Fibroblast of the aortic adventitia (primary cell): ENCODE results near the gene GIMAP7. TPM values are rescaled to one million over a fixed set of nuclear protein-coding genes. Genes with fewer than 3 reads are reported as not detected.

ENCODE experiments used
- DNase-seq: peaks from one replicate; pipeline ENCODE4 v3.0.0-alpha.2; 2010; ENCODE audit warnings: low read depth
- H3K4me3 ChIP-seq: 2 replicates; pipeline ENCODE4 v1.5.1; 2011; ENCODE audit warnings: low read depth, mild to moderate bottlenecking, control low read depth, low read length, moderate library complexity
- total RNA-seq: library from RNA; depleted of rRNA; stranded (reverse); fragments of >200 nt; gene quantifications from 2 replicates; pipeline ENCODE4 v1.2.3, GENCODE V29; 2012; ENCODE audit warnings: low replicate concordance
- TF ChIP-seq, protein P1 (sequence below): IDR thresholded peaks from 2 replicates; pipeline ENCODE4 v1.5.1; 2011; ENCODE audit warnings: mild to moderate bottlenecking, low read length, control low read depth, inconsistent platforms; ENCODE audit not compliant: insufficient read depth

GIMAP7 gene
- total RNA-seq, 1 donor = not detected

DNA sequence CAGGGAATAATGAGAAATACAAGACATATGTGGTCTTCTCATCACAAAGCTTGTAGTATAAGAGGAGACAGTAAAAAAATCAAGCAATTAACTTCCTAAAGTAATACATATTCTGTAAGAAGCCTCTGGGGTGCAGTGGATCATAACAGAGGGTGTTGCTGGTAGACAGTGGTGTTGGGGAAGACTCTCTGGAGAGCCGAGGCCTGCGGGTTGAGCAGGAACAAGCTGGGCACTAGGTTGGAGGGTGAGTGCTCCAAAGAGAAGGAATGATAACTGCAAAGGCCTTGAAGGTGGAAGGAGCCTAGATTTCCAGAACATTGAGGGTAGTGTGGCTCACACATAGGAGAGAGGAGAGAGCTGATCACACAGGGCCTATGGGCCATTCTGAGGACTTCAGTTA is 54.0 kb downstream of the GIMAP7 start:
- TF ChIP-seq, protein P1, sequence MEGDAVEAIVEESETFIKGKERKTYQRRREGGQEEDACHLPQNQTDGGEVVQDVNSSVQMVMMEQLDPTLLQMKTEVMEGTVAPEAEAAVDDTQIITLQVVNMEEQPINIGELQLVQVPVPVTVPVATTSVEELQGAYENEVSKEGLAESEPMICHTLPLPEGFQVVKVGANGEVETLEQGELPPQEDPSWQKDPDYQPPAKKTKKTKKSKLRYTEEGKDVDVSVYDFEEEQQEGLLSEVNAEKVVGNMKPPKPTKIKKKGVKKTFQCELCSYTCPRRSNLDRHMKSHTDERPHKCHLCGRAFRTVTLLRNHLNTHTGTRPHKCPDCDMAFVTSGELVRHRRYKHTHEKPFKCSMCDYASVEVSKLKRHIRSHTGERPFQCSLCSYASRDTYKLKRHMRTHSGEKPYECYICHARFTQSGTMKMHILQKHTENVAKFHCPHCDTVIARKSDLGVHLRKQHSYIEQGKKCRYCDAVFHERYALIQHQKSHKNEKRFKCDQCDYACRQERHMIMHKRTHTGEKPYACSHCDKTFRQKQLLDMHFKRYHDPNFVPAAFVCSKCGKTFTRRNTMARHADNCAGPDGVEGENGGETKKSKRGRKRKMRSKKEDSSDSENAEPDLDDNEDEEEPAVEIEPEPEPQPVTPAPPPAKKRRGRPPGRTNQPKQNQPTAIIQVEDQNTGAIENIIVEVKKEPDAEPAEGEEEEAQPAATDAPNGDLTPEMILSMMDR = no peak
- H3K4me3 ChIP-seq = no peak overlapping the region
- DNase-seq = no peak

DNA sequence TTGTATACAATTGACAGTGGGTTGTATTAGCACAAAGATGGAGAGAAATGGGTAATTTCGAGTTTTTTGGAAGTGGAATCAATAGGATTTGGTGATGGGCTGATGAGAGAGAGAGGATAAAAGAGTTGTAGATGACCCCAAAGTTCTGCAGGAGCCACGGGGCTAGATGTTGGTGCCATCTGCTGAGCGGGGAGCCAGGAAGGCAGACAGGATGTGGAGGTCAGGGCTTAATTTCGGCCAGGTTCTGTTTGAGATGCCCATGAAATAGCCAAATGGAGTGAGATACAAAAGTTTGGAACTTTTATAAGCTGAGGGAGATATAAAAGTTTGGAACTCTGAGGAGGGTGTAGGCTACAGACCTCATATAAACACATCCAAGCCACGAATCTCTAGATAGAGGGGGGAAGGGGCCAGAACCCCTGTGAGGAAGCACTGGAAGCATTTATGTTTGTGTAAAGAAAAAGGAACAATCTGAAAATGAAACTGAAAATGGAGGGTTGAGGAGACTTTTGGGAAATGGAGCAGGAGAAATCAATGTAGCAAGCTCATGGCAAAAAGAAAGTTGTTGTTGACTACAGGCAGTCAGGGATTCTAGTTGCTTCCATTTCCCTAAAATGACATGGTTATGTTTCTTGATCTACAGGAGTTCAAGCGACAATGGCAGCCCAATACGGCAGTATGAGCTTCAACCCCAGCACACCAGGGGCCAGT is 54.7 kb downstream of the GIMAP7 start:
- no peak for DNase-seq
- TF ChIP-seq, protein P1 = no peak
- H3K4me3 ChIP-seq = no peak overlapping the region

Other genes starting within 250 kb of the GIMAP7 start
- gene LRRC61, start 191.5 kb upstream of the GIMAP7 start, total RNA-seq = 0.09 and 2.2 TPM in 2 replicates
- 0.54 TPM in 1 of 2 replicates, not detected in the other for gene ACTR3C, start 191.3 kb upstream of the GIMAP7 start, total RNA-seq
- 1.4 and 76.1 TPM in 2 replicates for gene RARRES2, start 173.2 kb upstream of the GIMAP7 start, total RNA-seq
- gene REPIN1, start 146.1 kb upstream of the GIMAP7 start, total RNA-seq = 33.6 and 40.5 TPM in 2 replicates
- gene ZNF775, start 135.5 kb upstream of the GIMAP7 start, total RNA-seq = 2.8 and 4.4 TPM in 2 replicates
- gene GIMAP8, start 64.2 kb upstream of the GIMAP7 start, total RNA-seq = 0.09 and 0.16 TPM in 2 replicates
- gene GIMAP4, start 52.5 kb downstream of the GIMAP7 start, total RNA-seq = 0.18 and 1.3 TPM in 2 replicates
- 0.18 and 0.74 TPM in 2 replicates for gene GIMAP6, start 117.5 kb downstream of the GIMAP7 start, total RNA-seq
- gene GIMAP2, start 170.8 kb downstream of the GIMAP7 start, total RNA-seq = 0.27 and 0.98 TPM in 2 replicates
- gene GIMAP1, start 201.7 kb downstream of the GIMAP7 start, total RNA-seq = not detected in 2 replicates
- not detected in 2 replicates for gene GIMAP5, start 222.5 kb downstream of the GIMAP7 start, total RNA-seq